ENCODE data around the gene SCUBE2. TPM values are rescaled to one million over a fixed set of nuclear protein-coding genes. Genes with fewer than 3 reads are reported as not detected.

Gene SCUBE2
- total and polyA plus RNA-seq, 2 of the 4 experiments (the other 2 are of a cell fraction) = 0.43 to 0.72 TPM

DNA sequence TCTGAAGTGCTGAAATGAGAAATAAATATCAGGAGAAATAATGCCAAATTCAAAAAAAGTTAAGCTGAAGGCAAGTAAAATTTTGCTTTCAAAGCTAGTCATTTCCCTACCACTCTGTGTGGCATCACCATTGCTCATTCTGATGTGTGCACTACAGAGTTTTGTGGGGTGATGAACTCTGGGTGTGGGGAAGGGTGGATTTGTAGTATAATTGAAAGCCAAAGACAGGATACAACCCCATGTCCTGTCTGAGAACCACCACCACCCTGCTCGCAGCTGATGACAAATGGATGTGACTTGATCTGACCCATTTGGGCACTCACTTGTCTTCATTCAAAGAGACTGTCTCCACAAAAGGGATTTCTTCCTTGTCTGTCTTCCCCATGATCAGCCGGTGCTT is 107.8 kb downstream of the SCUBE2 start:
- Histone ChIP-seq H2BK120ac (ENCODE audit: low read depth, low read length) (no peak overlapping the region), H3K14ac (replicated peaks; ENCODE audit: low read depth, low read length) (no peak overlapping the region), H3K56ac (ENCODE audit: extremely low read depth, insufficient read depth, low read length) (no peak overlapping the region), H4K5ac (ENCODE audit: low read depth, low read length) (no peak overlapping the region), H2AK5ac (ENCODE audit: low read depth, low read length) (no peak overlapping the region), H3K18ac (ENCODE audit: low read depth, low read length) (no peak overlapping the region), H3K9me1 (ENCODE audit: insufficient read depth, low read length) (peaks cover under 1% of the 10 kb centered on the region; the same call in 1 of the 2 replicates), H3K36me3 (ENCODE audit: control insufficient read depth, insufficient read depth, low read length) (peaks cover 5% of the 10 kb centered on the region), H2BK15ac (ENCODE audit: low read depth, low read length) (no peak overlapping the region), H4K8ac (ENCODE audit: low read depth in 2 of 2, low read length in 2 of 2) (no peak overlapping the region), H3K4ac (ENCODE audit: low read depth, low read length) (no peak overlapping the region), H3K9me3 (ENCODE audit: control insufficient read depth, insufficient read depth, low read length) (no peaks in the 10 kb centered on the region), H2BK20ac (ENCODE audit: low read depth, low read length) (no peak overlapping the region), H2AFZ (replicated peaks; ENCODE audit: low read length, poor library complexity) (no peak overlapping the region), H3K4me2 (ENCODE audit: low read depth, low read length) (no peak overlapping the region), H4K20me1 (ENCODE audit: insufficient read depth, low read length) (no peaks in the 10 kb centered on the region), H3K79me1 (ENCODE audit: low read depth in 1 of 2, low read length in 2 of 2) (peaks cover under 1 to 2% of the 10 kb centered on the region in 2 experiments; a peak in 1 of 4 replicates), H2AK9ac (replicated peaks; ENCODE audit: low read depth, low read length, poor library complexity) (no peak overlapping the region), H3K27me3 (ENCODE audit: control insufficient read depth, insufficient read depth, low read length) (no peaks in the 10 kb centered on the region), H3K4me1 (ENCODE audit: control insufficient read depth, insufficient read depth, low read length) (no peaks in the 10 kb centered on the region), H3K9ac (ENCODE audit: low read depth, low read length) (no peak overlapping the region), H3K4me3 (ENCODE audit: insufficient read depth, low read depth, low read length) (no peak overlapping the region), H3K23ac (ENCODE audit: low read depth, low read length) (no peak overlapping the region), H4K91ac (ENCODE audit: insufficient read depth, low read depth, low read length) (no peak overlapping the region), H2BK5ac (ENCODE audit: low read depth, low read length, poor library complexity, severe bottlenecking) (no peak overlapping the region), H3K27ac (ENCODE audit: insufficient read depth, low read length) (no peak overlapping the region)
- TF ChIP-seq FOS (IDR thresholded peaks at IDR 0.05; ENCODE audit: low read depth, low read length) (no peak), RAD21 (IDR thresholded peaks at IDR 0.05; ENCODE audit: low read length) (no peak), RCOR1 (IDR thresholded peaks at IDR 0.05; ENCODE audit: insufficient replicate concordance, low read length) (no peak), MAZ (IDR thresholded peaks at IDR 0.05; ENCODE audit: borderline replicate concordance, low read depth, low read length) (no peak), POLR2A (IDR thresholded peaks at IDR 0.05; ENCODE audit: low read depth, low read length) (no peak), CHD1 (IDR thresholded peaks at IDR 0.05; ENCODE audit: low read depth, low read length) (no peak), MAFK (IDR thresholded peaks at IDR 0.05; ENCODE audit: low read depth, low read length) (no peak), NFE2L2 (IDR thresholded peaks at IDR 0.05; ENCODE audit: low read depth, low read length) (no peak), BHLHE40 (IDR thresholded peaks at IDR 0.05; ENCODE audit: low read depth, low read length) (no peak)
- TF ChIP-seq, protein P1, sequence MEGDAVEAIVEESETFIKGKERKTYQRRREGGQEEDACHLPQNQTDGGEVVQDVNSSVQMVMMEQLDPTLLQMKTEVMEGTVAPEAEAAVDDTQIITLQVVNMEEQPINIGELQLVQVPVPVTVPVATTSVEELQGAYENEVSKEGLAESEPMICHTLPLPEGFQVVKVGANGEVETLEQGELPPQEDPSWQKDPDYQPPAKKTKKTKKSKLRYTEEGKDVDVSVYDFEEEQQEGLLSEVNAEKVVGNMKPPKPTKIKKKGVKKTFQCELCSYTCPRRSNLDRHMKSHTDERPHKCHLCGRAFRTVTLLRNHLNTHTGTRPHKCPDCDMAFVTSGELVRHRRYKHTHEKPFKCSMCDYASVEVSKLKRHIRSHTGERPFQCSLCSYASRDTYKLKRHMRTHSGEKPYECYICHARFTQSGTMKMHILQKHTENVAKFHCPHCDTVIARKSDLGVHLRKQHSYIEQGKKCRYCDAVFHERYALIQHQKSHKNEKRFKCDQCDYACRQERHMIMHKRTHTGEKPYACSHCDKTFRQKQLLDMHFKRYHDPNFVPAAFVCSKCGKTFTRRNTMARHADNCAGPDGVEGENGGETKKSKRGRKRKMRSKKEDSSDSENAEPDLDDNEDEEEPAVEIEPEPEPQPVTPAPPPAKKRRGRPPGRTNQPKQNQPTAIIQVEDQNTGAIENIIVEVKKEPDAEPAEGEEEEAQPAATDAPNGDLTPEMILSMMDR (conservative IDR thresholded peaks at IDR 0.05; ENCODE audit: low read depth, low read length) = no peak
- TF ChIP-seq, protein P2, sequence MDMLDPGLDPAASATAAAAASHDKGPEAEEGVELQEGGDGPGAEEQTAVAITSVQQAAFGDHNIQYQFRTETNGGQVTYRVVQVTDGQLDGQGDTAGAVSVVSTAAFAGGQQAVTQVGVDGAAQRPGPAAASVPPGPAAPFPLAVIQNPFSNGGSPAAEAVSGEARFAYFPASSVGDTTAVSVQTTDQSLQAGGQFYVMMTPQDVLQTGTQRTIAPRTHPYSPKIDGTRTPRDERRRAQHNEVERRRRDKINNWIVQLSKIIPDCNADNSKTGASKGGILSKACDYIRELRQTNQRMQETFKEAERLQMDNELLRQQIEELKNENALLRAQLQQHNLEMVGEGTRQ (IDR thresholded peaks at IDR 0.05; ENCODE audit: low read depth, low read length) = no peak
- dilution Hi-C loops (cut with HindIII; ENCODE audit: low sequenced_read_pairs, unreplicated experiment) = no loop called here
- CTCF ChIA-PET = no interaction called here
- no peak for ATAC-seq (ENCODE audit: low read depth)
- no peak for DNase-seq
- no TSS peak for BruUV-seq (replicated peaks)
- in situ Hi-C loops (cut with MboI; ENCODE audit: low sequenced_read_pairs) = no loop called here
- intact Hi-C loops (cut with micrococcal nuclease) = no loop called here
- POLR2A ChIA-PET (ENCODE audit: unreplicated experiment) = no interaction called here
- no CpG with 5 or more reads among the region's 2 CpGs for WGBS, 2 experiments (ENCODE audit: extremely low coverage in 2 of 2, insufficient read length in 1 of 2)

Measured in IMR-90 (cell line).